ENCODE results near the gene GRN.

The GRN gene

DNA sequence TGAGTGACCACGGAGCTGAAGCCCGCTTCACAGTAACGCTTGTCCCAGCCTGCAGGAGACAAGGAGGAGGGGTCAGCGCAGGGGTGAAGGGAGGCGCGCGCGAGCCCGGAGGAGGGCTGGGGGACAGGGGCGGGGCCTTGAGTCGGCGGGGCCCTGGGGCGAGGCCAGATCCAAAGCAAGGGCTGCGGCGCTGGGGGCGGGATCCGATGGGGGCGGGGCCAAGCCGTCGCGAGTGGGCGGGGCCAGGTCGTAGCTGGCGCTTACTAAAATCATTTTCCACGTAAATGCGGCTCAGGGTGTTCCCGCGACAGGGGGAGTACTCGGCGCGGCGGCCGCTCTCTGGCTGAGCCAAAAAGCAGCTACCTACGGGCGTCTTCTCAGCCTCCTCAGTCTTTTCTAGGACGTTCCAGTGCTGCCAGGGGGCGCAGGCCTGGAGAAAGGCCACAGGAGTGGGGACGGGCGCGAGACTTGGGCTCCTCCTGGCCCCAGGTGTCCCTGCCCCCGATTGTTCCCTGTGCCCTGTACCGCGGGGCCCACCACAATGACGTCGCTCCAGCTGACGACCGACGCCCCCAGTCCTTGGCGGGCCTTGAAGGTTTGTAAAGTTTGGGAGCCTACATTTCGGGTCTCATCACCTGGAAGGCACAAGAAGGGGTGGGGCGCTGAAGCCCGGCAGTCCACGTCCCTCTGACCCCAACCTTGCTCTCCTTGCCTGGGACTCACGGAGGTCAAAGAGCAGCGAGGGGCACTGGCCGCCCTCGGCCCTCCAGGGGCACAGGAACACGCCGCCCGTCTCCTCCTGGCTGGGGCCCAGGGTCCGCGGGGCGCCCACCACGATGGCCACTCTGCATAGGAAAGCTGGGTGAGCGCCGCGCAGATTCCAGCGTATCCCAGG is 40.4 kb downstream of the GRN start:
- Histone ChIP-seq H2BK120ac (ENCODE audit: low read depth, low read length) (no peak overlapping the region), H2BK15ac (ENCODE audit: low read depth, poor library complexity, severe bottlenecking) (no peak overlapping the region), H2AK5ac (ENCODE audit: low read length, severe bottlenecking) (no peak overlapping the region), H4K8ac (ENCODE audit: low read length) (peak overlapping the region; percentile 87), H3K4me2 (ENCODE audit: low read length, poor library complexity, severe bottlenecking) (peak overlapping the region; percentile 87), H3K27ac (ENCODE audit: low read length, poor library complexity, severe bottlenecking) (no peak overlapping the region), H2BK12ac (ENCODE audit: low read length in 2 of 2) (peak overlapping the region; percentile 30 to 56), H3K9me3 (ENCODE audit: control insufficient read depth, low read length) (no peaks in the 10 kb centered on the region), H3K18ac (ENCODE audit: low read depth in 1 of 2, low read length in 2 of 2) (peak overlapping the region; percentile 13 to 94), H3K9ac (ENCODE audit: low read length) (peak overlapping the region; percentile 64), H3K23ac (ENCODE audit: low read length in 2 of 2) (peak overlapping the region in 1 of 2 experiments; percentile 16), H2AFZ (ENCODE audit: low read depth, low read length) (peak overlapping the region; percentile 91), H3K4me3 (ENCODE audit: insufficient read depth in 1 of 2, low read depth in 1 of 2, low read length in 2 of 2) (peak overlapping the region; percentile 50 to 77), H2BK5ac (ENCODE audit: low read depth, low read length, poor library complexity, severe bottlenecking) (no peak overlapping the region), H4K91ac (ENCODE audit: low read length) (peak overlapping the region; percentile 82), H3K14ac (ENCODE audit: low read length in 2 of 2) (peak overlapping the region in 1 of 2 experiments; percentile 9), H3K4ac (ENCODE audit: low read depth in 1 of 2, low read length in 2 of 2) (no peak overlapping the region), H3K4me1 (ENCODE audit: control insufficient read depth, insufficient read depth, low read depth, low read length) (peaks cover 17% of the 10 kb centered on the region), H3K27me3 (ENCODE audit: control insufficient read depth in 1 of 2, insufficient read depth in 1 of 2, low read length in 2 of 2) (peaks cover 30 to 56% of the 10 kb centered on the region in 2 experiments), H3K79me1 (replicated peaks; ENCODE audit: low read length, poor library complexity, severe bottlenecking) (no peaks in the 10 kb centered on the region), H3K36me3 (ENCODE audit: control insufficient read depth in 1 of 2, insufficient read depth in 2 of 2, low read depth in 1 of 2, low read length in 2 of 2) (no peaks in the 10 kb centered on the region)
- DNase-seq, result peak; percentile 73
- 7% methylated on average over 68 of the region's 68 CpGs for WGBS

DNA sequence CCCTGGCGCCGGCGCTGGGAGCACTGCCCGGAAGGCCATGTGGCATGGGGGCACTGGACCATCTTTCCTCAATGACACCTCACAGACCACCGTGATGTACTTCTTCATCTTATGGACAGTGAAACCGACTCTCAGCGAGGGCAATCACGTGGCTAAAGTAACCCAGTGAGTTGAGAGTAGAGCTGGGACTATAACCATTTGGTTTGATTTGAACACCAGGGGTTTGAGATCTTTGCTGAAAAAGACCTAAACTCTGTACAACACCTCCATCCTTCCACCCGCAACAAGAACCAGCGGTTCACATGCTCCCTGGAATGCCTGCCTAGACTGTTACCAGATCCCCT is 41.1 kb downstream of the GRN start:
- no peak overlapping the region for H4K91ac ChIP-seq (ENCODE audit: low read length)
- H3K23ac ChIP-seq (ENCODE audit: low read length in 2 of 2), result peak overlapping the region in 1 of 2 experiments; percentile 16
- no peak overlapping the region for H3K27ac ChIP-seq (ENCODE audit: low read length, poor library complexity, severe bottlenecking)
- H3K27me3 ChIP-seq (ENCODE audit: control insufficient read depth in 1 of 2, insufficient read depth in 1 of 2, low read length in 2 of 2), result peaks cover 30 to 49% of the 10 kb centered on the region in 2 experiments
- no peak for DNase-seq
- peaks cover 17% of the 10 kb centered on the region for H3K4me1 ChIP-seq (ENCODE audit: control insufficient read depth, insufficient read depth, low read depth, low read length)
- no peaks in the 10 kb centered on the region for H3K36me3 ChIP-seq (ENCODE audit: control insufficient read depth in 1 of 2, insufficient read depth in 2 of 2, low read depth in 1 of 2, low read length in 2 of 2)
- no peak overlapping the region for H2BK5ac ChIP-seq (ENCODE audit: low read depth, low read length, poor library complexity, severe bottlenecking)
- no peak overlapping the region for H2BK12ac ChIP-seq (ENCODE audit: low read length in 2 of 2)
- no peak overlapping the region for H3K9ac ChIP-seq (ENCODE audit: low read length)
- no peak overlapping the region for H4K8ac ChIP-seq (ENCODE audit: low read length)
- no peak overlapping the region for H2BK120ac ChIP-seq (ENCODE audit: low read depth, low read length)
- H2BK15ac ChIP-seq (ENCODE audit: low read depth, poor library complexity, severe bottlenecking), result no peak overlapping the region
- 18% methylated on average over 5 of the region's 10 CpGs for WGBS
- H3K9me3 ChIP-seq (ENCODE audit: control insufficient read depth, low read length), result no peaks in the 10 kb centered on the region
- no peaks in the 10 kb centered on the region for H3K79me1 ChIP-seq (replicated peaks; ENCODE audit: low read length, poor library complexity, severe bottlenecking)
- H2AFZ ChIP-seq (ENCODE audit: low read depth, low read length), result no peak overlapping the region
- H2AK5ac ChIP-seq (ENCODE audit: low read length, severe bottlenecking), result no peak overlapping the region
- no peak overlapping the region for H3K14ac ChIP-seq (ENCODE audit: low read length in 2 of 2)
- peak overlapping the region; percentile 50 to 77 for H3K4me3 ChIP-seq (ENCODE audit: insufficient read depth in 1 of 2, low read depth in 1 of 2, low read length in 2 of 2)
- peak overlapping the region in 1 of 2 experiments; percentile 13 for H3K18ac ChIP-seq (ENCODE audit: low read depth in 1 of 2, low read length in 2 of 2)
- H3K4me2 ChIP-seq (ENCODE audit: low read length, poor library complexity, severe bottlenecking), result peak overlapping the region; percentile 87
- no peak overlapping the region for H3K4ac ChIP-seq (ENCODE audit: low read depth in 1 of 2, low read length in 2 of 2)

DNA sequence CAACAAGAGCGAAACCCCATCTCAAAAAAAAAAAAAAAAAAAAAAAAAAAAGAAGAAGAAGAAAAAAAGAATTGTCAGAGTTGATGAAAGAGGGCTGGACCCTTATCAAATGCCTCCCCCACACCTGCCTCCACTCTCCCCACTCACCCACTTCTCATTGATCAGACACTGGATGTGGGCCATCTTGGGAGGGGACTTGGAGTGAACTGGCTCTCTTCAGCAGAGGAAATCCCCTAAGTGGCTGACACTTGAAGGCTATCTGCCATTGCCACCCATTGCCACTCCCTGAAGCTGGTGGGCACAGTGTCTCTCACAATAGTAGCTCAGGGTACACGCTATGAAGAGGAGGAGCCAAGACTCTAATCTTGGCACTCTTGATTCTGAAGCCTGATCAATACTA is 42.7 kb downstream of the GRN start:
- Histone ChIP-seq H3K9me3 (ENCODE audit: control insufficient read depth, low read length) (no peaks in the 10 kb centered on the region), H3K4me1 (ENCODE audit: control insufficient read depth, insufficient read depth, low read depth, low read length) (peaks cover 17% of the 10 kb centered on the region), H3K36me3 (ENCODE audit: control insufficient read depth in 1 of 2, insufficient read depth in 2 of 2, low read depth in 1 of 2, low read length in 2 of 2) (no peaks in the 10 kb centered on the region), H3K23ac (ENCODE audit: low read length in 2 of 2) (no peak overlapping the region), H2AFZ (ENCODE audit: low read depth, low read length) (no peak overlapping the region), H3K18ac (ENCODE audit: low read depth in 1 of 2, low read length in 2 of 2) (no peak overlapping the region), H3K27me3 (ENCODE audit: control insufficient read depth in 1 of 2, insufficient read depth in 1 of 2, low read length in 2 of 2) (peaks cover 26 to 37% of the 10 kb centered on the region in 2 experiments), H3K79me1 (replicated peaks; ENCODE audit: low read length, poor library complexity, severe bottlenecking) (no peaks in the 10 kb centered on the region), H4K91ac (ENCODE audit: low read length) (no peak overlapping the region), H3K14ac (ENCODE audit: low read length in 2 of 2) (no peak overlapping the region), H3K27ac (ENCODE audit: low read length, poor library complexity, severe bottlenecking) (no peak overlapping the region), H3K4me2 (ENCODE audit: low read length, poor library complexity, severe bottlenecking) (no peak overlapping the region), H2AK5ac (ENCODE audit: low read length, severe bottlenecking) (no peak overlapping the region), H4K8ac (ENCODE audit: low read length) (no peak overlapping the region), H2BK5ac (ENCODE audit: low read depth, low read length, poor library complexity, severe bottlenecking) (no peak overlapping the region), H2BK15ac (ENCODE audit: low read depth, poor library complexity, severe bottlenecking) (no peak overlapping the region), H3K4ac (ENCODE audit: low read depth in 1 of 2, low read length in 2 of 2) (no peak overlapping the region), H3K4me3 (ENCODE audit: insufficient read depth in 1 of 2, low read depth in 1 of 2, low read length in 2 of 2) (no peak overlapping the region), H3K9ac (ENCODE audit: low read length) (no peak overlapping the region), H2BK12ac (ENCODE audit: low read length in 2 of 2) (no peak overlapping the region), H2BK120ac (ENCODE audit: low read depth, low read length) (no peak overlapping the region)
- WGBS, result no CpG with 5 or more reads among the region's 2 CpGs
- DNase-seq, result no peak

DNA sequence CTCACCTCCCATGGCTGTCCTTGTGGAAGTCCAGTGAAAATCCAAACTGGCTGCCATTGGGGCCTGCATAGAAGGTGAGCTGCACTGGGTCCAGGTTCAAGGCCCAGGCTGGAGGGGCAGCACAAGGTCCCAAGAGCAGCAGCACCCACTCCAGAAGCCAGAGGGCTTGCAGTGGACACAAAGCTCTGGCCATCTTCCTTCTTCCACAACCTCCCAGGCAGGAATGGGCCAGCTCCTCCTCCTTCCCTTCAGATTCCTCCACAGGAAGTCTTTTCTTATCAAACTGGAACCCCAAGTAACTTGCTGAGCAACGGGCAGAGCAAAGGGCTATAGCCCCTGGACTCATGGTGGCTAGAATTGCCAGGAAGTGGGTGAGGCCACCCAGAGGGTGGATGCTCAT is 44.2 kb downstream of the GRN start, which contains the start of gene ITGA2B:
ITGA2B (minus strand) TSS at position 369 of the 400 bp plus-strand sequence; CDS start at position 193, 176 bp downstream.
- Histone ChIP-seq H4K91ac (ENCODE audit: low read length) (no peak within 1 kb of the TSS), H2AFZ (ENCODE audit: low read depth, low read length) (no peak within 1 kb of the TSS), H3K4me2 (ENCODE audit: low read length, poor library complexity, severe bottlenecking) (no peak within 1 kb of the TSS), H3K9ac (ENCODE audit: low read length) (no peak within 1 kb of the TSS), H3K18ac (ENCODE audit: low read depth in 1 of 2, low read length in 2 of 2) (no peak within 1 kb of the TSS), H3K27me3 (ENCODE audit: control insufficient read depth in 1 of 2, insufficient read depth in 1 of 2, low read length in 2 of 2) (peaks cover 11 to 24% of the 10 kb centered on the region in 2 experiments), H3K9me3 (ENCODE audit: control insufficient read depth, low read length) (no peaks in the 10 kb centered on the region), H2BK12ac (ENCODE audit: low read length in 2 of 2) (no peak within 1 kb of the TSS), H2BK5ac (ENCODE audit: low read depth, low read length, poor library complexity, severe bottlenecking) (no peak within 1 kb of the TSS), H3K36me3 (ENCODE audit: control insufficient read depth in 1 of 2, insufficient read depth in 2 of 2, low read depth in 1 of 2, low read length in 2 of 2) (no peaks in the 10 kb centered on the region), H2AK5ac (ENCODE audit: low read length, severe bottlenecking) (no peak within 1 kb of the TSS), H3K27ac (ENCODE audit: low read length, poor library complexity, severe bottlenecking) (no peak within 1 kb of the TSS), H3K4me1 (ENCODE audit: control insufficient read depth, insufficient read depth, low read depth, low read length) (peaks cover 17% of the 10 kb centered on the region), H4K8ac (ENCODE audit: low read length) (no peak within 1 kb of the TSS), H2BK15ac (ENCODE audit: low read depth, poor library complexity, severe bottlenecking) (no peak within 1 kb of the TSS), H3K4ac (ENCODE audit: low read depth in 1 of 2, low read length in 2 of 2) (no peak within 1 kb of the TSS), H3K23ac (ENCODE audit: low read length in 2 of 2) (no peak within 1 kb of the TSS), H3K4me3 (ENCODE audit: insufficient read depth in 1 of 2, low read depth in 1 of 2, low read length in 2 of 2) (no peak within 1 kb of the TSS), H2BK120ac (ENCODE audit: low read depth, low read length) (no peak within 1 kb of the TSS), H3K14ac (ENCODE audit: low read length in 2 of 2) (no peak within 1 kb of the TSS), H3K79me1 (replicated peaks; ENCODE audit: low read length, poor library complexity, severe bottlenecking) (no peaks in the 10 kb centered on the region)
- DNase-seq, result no peak
- 82% methylated on average over 1 of the region's 1 CpG for WGBS
